ENCODE measurements around the gene OPCML. TPM values are rescaled to one million over a fixed set of nuclear protein-coding genes. Genes with fewer than 3 reads are reported as not detected.

OPCML gene
- total and polyA plus RNA-seq, 9 donors, result 0.59 to 3.5 (median 1.5) TPM

DNA sequence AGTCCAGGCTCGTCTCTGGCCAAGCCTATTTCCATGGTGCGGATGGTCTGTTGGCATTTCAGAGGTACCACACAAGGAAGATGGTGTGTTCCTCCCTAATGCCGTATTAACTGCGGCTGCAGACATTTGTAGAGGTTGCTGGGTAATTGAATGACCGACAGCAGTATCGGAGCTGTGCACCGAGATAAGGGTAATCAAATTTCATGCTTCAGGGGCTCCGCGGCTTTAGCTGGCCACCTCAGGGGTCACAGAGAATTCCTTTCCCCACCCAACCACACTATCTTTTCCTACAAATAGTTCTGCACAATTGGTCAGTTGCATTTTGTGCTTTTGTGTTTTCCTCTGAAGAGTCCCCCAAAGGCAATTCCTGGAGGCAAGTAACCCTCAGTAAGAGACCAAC is 297.4 kb downstream of the OPCML start:
- DNase-seq, result no peak
- no peaks in the 10 kb centered on the region for H3K36me3 ChIP-seq (ENCODE audit: control insufficient read depth, insufficient read depth, low read length)
- peaks cover 15% of the 10 kb centered on the region for H3K27me3 ChIP-seq (ENCODE audit: control insufficient read depth, insufficient read depth, low read length)
- H3K27ac ChIP-seq (ENCODE audit: low read length), result no peak overlapping the region
- peaks cover 5% of the 10 kb centered on the region for H3K4me1 ChIP-seq (ENCODE audit: control insufficient read depth, insufficient read depth, low read length)
- H3K4me3 ChIP-seq (ENCODE audit: low read length), result no peak overlapping the region
- H3K9me3 ChIP-seq (replicated peaks; ENCODE audit: control insufficient read depth, low read depth, low read length), result peaks cover 3% of the 10 kb centered on the region
- WGBS (ENCODE audit: insufficient coverage), result 22% methylated on average over 6 of the region's 9 CpGs

DNA sequence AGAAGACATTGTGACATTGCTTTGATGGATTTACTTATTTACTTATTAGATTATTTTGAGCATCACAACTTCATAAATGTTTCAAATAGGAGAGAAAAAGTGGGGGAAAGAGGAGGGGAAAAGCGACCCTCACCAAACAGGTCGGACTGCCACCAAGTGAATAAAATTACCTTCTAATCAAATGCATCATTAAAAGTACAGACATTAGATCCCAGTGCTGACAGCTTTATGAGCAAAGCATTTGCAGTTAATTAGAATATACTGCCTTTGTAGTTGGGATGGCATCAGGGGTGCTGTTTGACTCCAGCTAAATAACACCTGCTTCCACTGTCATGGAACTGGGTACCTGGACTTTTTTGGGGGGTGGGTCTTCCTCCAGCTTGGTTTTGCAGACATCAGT is 299.6 kb downstream of the OPCML start:
- Histone ChIP-seq H3K27me3 (ENCODE audit: control insufficient read depth, insufficient read depth, low read length) (peaks cover 27% of the 10 kb centered on the region), H3K27ac (ENCODE audit: low read length) (no peak overlapping the region), H3K9me3 (replicated peaks; ENCODE audit: control insufficient read depth, low read depth, low read length) (peaks cover 3% of the 10 kb centered on the region), H3K4me1 (ENCODE audit: control insufficient read depth, insufficient read depth, low read length) (peaks cover 15% of the 10 kb centered on the region), H3K36me3 (ENCODE audit: control insufficient read depth, insufficient read depth, low read length) (no peaks in the 10 kb centered on the region), H3K4me3 (ENCODE audit: low read length) (no peak overlapping the region)
- no CpG with 5 or more reads among the region's 2 CpGs for WGBS (ENCODE audit: insufficient coverage)
- no peak for DNase-seq

DNA sequence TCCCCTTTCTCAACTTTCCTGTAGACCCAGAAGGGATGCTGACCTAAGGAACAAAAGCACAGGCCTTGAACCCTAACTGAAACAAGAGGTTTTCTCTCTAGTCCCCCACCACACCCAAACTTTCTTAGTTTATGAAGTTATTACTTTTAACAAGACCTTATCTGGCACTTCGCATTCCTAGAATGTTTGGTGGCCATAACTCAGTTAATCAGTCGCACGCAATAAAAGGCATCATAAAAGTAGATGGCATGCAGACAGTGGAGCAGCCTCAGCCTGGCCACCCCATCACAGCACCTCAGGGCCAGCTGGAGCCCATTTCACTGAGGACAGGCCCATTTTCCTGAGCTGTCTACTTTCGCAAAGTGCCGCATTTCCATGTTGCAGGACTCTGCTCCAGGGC is 301.9 kb downstream of the OPCML start:
- Histone ChIP-seq H3K27ac (ENCODE audit: low read length) (no peak overlapping the region), H3K9me3 (replicated peaks; ENCODE audit: control insufficient read depth, low read depth, low read length) (peaks cover 3% of the 10 kb centered on the region), H3K4me3 (ENCODE audit: low read length) (no peak overlapping the region), H3K36me3 (ENCODE audit: control insufficient read depth, insufficient read depth, low read length) (no peaks in the 10 kb centered on the region), H3K4me1 (ENCODE audit: control insufficient read depth, insufficient read depth, low read length) (peaks cover 19% of the 10 kb centered on the region), H3K27me3 (ENCODE audit: control insufficient read depth, insufficient read depth, low read length) (peaks cover 31% of the 10 kb centered on the region)
- 67% methylated on average over 5 of the region's 5 CpGs for WGBS (ENCODE audit: insufficient coverage)
- no peak for DNase-seq

DNA sequence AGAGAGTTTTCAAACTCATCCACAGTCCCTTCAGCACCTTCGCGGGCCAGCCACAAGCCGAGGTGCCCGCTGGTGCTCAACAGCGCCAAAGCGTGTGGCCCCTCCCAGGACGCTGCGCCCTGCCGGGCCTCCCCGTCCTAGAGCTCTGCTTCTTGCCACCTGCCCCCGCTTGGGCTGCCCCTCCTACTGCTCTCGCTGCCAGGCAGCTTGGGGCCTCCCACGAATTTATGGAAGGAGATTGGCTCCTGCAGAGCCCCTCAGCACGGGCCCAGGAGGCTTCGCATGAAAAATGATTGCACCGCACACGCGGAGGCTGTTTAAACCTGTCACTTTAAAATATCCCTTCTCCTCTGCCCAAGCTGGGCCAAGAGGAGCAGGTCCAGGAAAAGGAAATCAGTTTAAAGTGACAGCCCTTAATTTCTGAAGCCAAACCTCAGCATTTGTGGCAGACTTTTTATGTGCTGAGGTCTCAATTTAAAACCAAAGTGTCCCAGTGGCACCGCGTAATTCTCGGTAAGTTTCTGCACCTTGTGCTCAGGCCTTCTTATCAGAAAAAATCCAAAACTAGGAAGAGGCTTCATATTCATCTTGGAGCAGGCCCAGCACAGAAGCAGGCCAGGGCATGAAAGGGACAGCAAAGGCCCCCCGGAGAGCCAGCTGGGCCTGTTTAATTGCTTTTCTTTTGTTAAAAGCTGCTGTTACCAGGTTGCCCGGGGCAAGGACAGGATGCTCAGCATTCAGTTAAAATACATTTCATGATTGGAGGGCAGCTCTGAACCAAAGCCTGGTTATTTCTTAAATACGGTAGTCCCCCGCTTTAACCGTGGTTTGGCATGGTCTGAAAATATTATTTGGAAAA is 303.6 kb downstream of the OPCML start:
- peak; percentile 47 for DNase-seq
- H3K27me3 ChIP-seq (ENCODE audit: control insufficient read depth, insufficient read depth, low read length), result peaks cover 28% of the 10 kb centered on the region
- peaks cover 19% of the 10 kb centered on the region for H3K4me1 ChIP-seq (ENCODE audit: control insufficient read depth, insufficient read depth, low read length)
- 13% methylated on average over 21 of the region's 26 CpGs for WGBS (ENCODE audit: insufficient coverage)
- H3K9me3 ChIP-seq (replicated peaks; ENCODE audit: control insufficient read depth, low read depth, low read length), result peaks cover 3% of the 10 kb centered on the region
- H3K4me3 ChIP-seq (ENCODE audit: low read length), result no peak overlapping the region
- peak overlapping the region; percentile 13 for H3K27ac ChIP-seq (ENCODE audit: low read length)
- no peaks in the 10 kb centered on the region for H3K36me3 ChIP-seq (ENCODE audit: control insufficient read depth, insufficient read depth, low read length)

DNA sequence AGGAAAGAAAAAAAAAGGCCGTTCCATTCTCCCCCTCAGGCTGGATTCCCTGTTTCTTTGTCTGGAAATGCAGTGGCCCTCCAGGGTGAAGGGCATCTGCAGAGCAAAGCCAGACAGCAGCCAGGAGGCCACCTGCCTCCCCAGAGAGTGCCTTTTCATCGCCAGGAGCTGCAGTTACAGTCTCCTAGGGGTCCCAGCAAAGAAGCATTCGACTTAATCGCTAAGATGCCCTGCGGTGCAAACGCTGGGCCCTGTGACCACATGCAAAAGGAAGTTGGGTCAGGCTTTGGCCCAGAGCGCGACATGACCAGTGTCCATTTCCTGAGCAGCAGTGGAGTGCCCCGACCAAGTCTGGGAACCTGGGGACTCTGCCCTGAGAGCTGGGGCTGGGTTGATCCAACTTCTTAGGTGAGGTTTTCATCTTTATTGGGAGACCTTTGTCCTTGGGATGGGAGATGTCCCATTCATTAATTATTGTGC is 304.6 kb downstream of the OPCML start:
- Histone ChIP-seq H3K27ac (ENCODE audit: low read length) (no peak overlapping the region), H3K4me1 (ENCODE audit: control insufficient read depth, insufficient read depth, low read length) (peaks cover 19% of the 10 kb centered on the region), H3K9me3 (replicated peaks; ENCODE audit: control insufficient read depth, low read depth, low read length) (no peaks in the 10 kb centered on the region), H3K27me3 (ENCODE audit: control insufficient read depth, insufficient read depth, low read length) (peaks cover 26% of the 10 kb centered on the region), H3K4me3 (ENCODE audit: low read length) (no peak overlapping the region), H3K36me3 (ENCODE audit: control insufficient read depth, insufficient read depth, low read length) (no peaks in the 10 kb centered on the region)
- no peak for DNase-seq
- WGBS (ENCODE audit: insufficient coverage), result 73% methylated on average over 5 of the region's 9 CpGs

DNA sequence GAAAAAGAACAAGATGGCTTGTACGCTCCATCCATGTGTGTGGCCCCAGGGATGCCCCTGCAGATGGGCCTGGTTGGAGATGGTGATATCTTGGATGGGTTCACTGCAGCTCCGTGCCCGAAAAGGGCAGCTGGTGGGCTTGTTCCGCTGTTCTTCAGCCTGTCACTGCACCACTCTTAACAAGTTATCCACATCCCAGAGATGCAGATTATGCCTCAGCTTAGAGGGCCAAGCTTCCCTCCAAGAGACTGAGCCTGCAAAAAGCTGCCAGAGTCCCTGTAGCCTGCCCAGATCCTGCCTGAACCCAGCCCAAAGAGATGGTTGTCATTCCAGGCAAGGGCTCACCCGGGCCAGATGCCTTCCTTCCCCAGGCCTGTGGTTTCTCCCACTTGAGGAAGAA is 308.0 kb downstream of the OPCML start:
- Histone ChIP-seq H3K9me3 (replicated peaks; ENCODE audit: control insufficient read depth, low read depth, low read length) (no peaks in the 10 kb centered on the region), H3K27ac (ENCODE audit: low read length) (no peak overlapping the region), H3K4me3 (ENCODE audit: low read length) (no peak overlapping the region), H3K36me3 (ENCODE audit: control insufficient read depth, insufficient read depth, low read length) (no peaks in the 10 kb centered on the region), H3K27me3 (ENCODE audit: control insufficient read depth, insufficient read depth, low read length) (peaks cover 22% of the 10 kb centered on the region), H3K4me1 (ENCODE audit: control insufficient read depth, insufficient read depth, low read length) (peaks cover 14% of the 10 kb centered on the region)
- DNase-seq, result no peak
- 100% methylated on average over 3 of the region's 5 CpGs for WGBS (ENCODE audit: insufficient coverage)

DNA sequence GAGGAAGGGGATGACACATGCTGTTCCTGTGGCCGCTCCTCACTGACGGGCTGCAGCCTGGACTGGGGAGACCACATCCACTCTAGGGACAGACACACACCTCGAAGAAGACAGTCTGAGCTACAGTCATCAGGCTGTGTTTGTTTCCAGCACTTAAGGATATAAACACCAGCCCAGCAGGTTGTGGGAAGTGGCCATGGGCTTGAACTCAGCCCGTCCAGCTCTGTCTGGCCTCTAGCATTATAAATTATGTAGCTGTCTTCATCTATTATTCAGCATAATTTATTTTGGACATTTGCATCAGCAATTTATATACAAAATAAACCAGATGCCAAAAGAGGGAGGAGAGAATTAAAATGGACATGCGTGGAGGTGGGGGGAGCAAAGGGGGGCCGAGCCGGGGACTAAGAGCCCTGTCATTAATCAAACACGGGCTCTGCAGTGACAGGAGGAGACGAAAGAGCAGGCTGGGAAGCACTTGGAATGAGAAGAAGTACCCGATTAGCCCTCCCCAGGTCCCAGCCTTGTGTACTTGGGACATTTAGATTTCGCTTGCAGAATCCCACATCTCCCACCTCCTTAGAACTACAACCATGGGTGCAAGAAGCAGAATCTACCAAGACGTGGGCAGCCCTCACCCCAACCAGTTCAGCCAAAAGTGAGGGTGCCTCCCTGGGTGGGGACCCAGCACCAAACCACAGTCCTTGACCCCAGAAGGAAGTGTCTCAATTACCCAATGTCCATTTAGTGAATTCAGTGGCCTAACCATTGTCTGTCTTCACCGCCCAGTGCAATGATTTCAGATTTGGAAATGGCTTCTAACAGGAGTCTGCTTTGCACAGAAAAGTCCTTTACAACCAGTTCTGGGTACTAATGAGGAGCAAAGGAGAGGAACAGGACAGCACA is 309.6 kb downstream of the OPCML start:
- Histone ChIP-seq H3K4me3 (ENCODE audit: low read length) (no peak overlapping the region), H3K9me3 (replicated peaks; ENCODE audit: control insufficient read depth, low read depth, low read length) (no peaks in the 10 kb centered on the region), H3K4me1 (ENCODE audit: control insufficient read depth, insufficient read depth, low read length) (peaks cover 4% of the 10 kb centered on the region), H3K36me3 (ENCODE audit: control insufficient read depth, insufficient read depth, low read length) (no peaks in the 10 kb centered on the region), H3K27me3 (ENCODE audit: control insufficient read depth, insufficient read depth, low read length) (peaks cover 11% of the 10 kb centered on the region), H3K27ac (ENCODE audit: low read length) (no peak overlapping the region)
- DNase-seq, result no peak
- 50% methylated on average over 2 of the region's 13 CpGs for WGBS (ENCODE audit: insufficient coverage)

DNA sequence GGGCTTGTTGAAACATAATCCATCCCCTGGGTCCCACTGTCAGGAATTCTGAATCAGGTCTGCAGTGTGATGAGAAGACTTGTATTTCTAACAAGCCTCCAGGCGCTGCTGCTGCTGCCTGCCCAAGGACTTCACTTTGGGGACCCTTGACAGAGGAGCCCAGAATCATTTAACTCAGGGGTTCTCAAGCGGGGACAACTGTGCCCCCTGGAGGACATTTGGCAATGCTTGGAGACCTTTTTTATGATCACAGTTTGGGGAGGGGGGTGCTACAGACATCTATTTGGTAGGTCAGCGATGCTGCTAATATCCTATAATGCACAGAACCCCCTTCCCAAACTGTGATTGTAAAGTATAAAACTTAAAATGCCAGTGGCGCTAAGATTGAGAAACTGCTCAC is 312.8 kb downstream of the OPCML start:
- WGBS (ENCODE audit: insufficient coverage), result 81% methylated on average over 3 of the region's 4 CpGs
- peaks cover 19% of the 10 kb centered on the region for H3K27me3 ChIP-seq (ENCODE audit: control insufficient read depth, insufficient read depth, low read length)
- H3K9me3 ChIP-seq (replicated peaks; ENCODE audit: control insufficient read depth, low read depth, low read length), result no peaks in the 10 kb centered on the region
- H3K27ac ChIP-seq (ENCODE audit: low read length), result no peak overlapping the region
- H3K4me1 ChIP-seq (ENCODE audit: control insufficient read depth, insufficient read depth, low read length), result no peaks in the 10 kb centered on the region
- no peaks in the 10 kb centered on the region for H3K36me3 ChIP-seq (ENCODE audit: control insufficient read depth, insufficient read depth, low read length)
- DNase-seq, result no peak
- no peak overlapping the region for H3K4me3 ChIP-seq (ENCODE audit: low read length)

DNA sequence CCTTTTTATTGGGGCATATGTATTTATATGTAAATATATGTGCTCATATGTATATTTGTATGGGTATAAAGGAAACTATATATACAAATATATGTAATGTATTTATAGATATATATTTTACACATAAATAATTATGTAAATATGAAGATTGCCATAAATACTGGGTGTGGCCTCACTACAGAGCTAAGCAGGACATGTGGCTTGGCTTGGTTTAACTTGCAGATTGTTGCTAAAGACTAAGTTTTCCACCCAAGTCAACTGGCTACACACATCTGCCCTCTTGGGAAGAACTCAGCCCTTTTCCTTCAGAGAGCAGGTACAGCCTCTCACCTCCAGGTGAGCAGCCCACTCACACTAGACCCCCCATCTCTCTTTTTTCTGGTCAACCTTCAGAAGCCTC is 315.5 kb downstream of the OPCML start:
- DNase-seq, result no peak
- Histone ChIP-seq H3K4me1 (ENCODE audit: control insufficient read depth, insufficient read depth, low read length) (no peaks in the 10 kb centered on the region), H3K36me3 (ENCODE audit: control insufficient read depth, insufficient read depth, low read length) (no peaks in the 10 kb centered on the region), H3K9me3 (replicated peaks; ENCODE audit: control insufficient read depth, low read depth, low read length) (no peaks in the 10 kb centered on the region), H3K27me3 (ENCODE audit: control insufficient read depth, insufficient read depth, low read length) (peaks cover 16% of the 10 kb centered on the region), H3K27ac (ENCODE audit: low read length) (no peak overlapping the region), H3K4me3 (ENCODE audit: low read length) (no peak overlapping the region)

DNA sequence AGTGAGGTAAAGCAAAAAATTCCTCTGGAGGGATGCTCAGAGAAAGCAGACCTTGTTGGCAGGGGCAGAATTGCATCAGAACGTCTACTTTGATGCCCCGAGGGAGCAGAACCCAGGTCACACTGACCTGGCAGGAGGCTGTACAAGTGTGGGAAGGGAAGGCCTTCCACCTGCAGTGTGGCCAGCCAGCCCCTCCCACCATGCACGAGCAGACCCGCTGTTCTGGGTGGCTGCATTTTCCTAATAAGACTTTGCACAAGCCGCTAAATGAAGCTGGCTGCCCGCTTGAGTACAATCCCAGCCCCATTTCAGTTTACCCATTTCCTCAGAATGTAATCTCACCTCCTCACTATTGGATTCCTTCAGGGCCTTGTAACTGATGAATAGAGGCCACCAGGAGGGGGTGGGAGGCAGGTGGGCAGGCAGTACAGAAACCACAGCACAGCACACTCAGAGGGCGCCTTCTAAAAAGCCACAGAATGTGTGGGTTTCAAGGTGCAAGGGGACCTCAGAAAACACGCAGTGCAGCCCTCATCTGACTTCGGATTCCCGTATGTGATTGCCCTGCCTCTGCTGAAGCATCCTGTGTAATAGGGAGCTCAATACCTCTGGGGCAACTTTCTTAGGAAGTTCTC is 316.6 kb downstream of the OPCML start:
- H3K36me3 ChIP-seq (ENCODE audit: control insufficient read depth, insufficient read depth, low read length), result no peaks in the 10 kb centered on the region
- peaks cover 16% of the 10 kb centered on the region for H3K27me3 ChIP-seq (ENCODE audit: control insufficient read depth, insufficient read depth, low read length)
- 38% methylated on average over 8 of the region's 10 CpGs for WGBS (ENCODE audit: insufficient coverage)
- DNase-seq, result no peak
- no peaks in the 10 kb centered on the region for H3K4me1 ChIP-seq (ENCODE audit: control insufficient read depth, insufficient read depth, low read length)
- H3K27ac ChIP-seq (ENCODE audit: low read length), result no peak overlapping the region
- no peaks in the 10 kb centered on the region for H3K9me3 ChIP-seq (replicated peaks; ENCODE audit: control insufficient read depth, low read depth, low read length)
- H3K4me3 ChIP-seq (ENCODE audit: low read length), result no peak overlapping the region

All from muscle of leg (tissue), 11 donors.